GM23338 (cell line): ENCODE data around the gene IQCK.
"Not testable (repeated sequence)": the region's sequence is repeated elsewhere in the genome, so short reads cannot be mapped to it uniquely, and the experiment has no call there.

ENCODE experiments used
- EZH2phosphoT487 ChIP-seq: fragments of 200-600 bp; sonication (generic); IDR thresholded peaks from one replicate; pipeline ENCODE4 v1.8.1; 2018; ENCODE audit warnings: antibody characterized with exemption; ENCODE audit not compliant: unreplicated experiment
- POLR2AphosphoS5 ChIP-seq: IDR thresholded peaks from 2 replicates; pipeline ENCODE4 v1.6.1; 2016; ENCODE audit warnings: antibody characterized with exemption, low read depth
- TF ChIP-seq, protein P1 (sequence below), 2 experiments: fragments of 200-600 bp in 1 of 2; sonication (generic) in 1 of 2; conservative IDR thresholded peaks; 2 replicates each; pipeline versions ENCODE4 v1.5.1 to v1.6.1; 2016 to 2017; ENCODE audit warnings: antibody characterized with exemption in 2 of 2, low read depth in 2 of 2, mild to moderate bottlenecking in 2 of 2, moderate library complexity in 1 of 2
- TF ChIP-seq, protein P2 (sequence below): IDR thresholded peaks from one replicate; pipeline ENCODE4 v1.6.1; 2018; ENCODE audit warnings: antibody characterized with exemption; ENCODE audit not compliant: unreplicated experiment

DNA sequence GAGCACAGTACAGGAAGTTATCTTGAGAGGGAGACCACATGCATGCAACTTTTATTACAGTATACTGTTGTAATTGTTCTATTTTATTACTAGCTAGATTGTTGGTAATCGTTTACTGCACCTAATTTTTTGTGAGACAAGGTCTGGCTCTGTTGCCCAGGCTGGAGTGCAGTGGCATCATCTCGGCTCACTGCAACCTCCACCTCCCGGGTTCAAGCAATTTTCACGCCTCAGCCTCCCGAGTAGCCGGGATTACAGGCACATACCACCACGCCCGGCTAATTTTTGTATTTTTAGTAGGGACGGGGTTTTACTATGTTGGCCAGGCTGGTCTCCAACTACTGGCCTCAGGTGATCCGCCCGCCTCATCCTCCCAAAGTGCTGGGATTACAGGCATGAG is 1.3 kb upstream of the IQCK start:
- TF ChIP-seq, protein P1, sequence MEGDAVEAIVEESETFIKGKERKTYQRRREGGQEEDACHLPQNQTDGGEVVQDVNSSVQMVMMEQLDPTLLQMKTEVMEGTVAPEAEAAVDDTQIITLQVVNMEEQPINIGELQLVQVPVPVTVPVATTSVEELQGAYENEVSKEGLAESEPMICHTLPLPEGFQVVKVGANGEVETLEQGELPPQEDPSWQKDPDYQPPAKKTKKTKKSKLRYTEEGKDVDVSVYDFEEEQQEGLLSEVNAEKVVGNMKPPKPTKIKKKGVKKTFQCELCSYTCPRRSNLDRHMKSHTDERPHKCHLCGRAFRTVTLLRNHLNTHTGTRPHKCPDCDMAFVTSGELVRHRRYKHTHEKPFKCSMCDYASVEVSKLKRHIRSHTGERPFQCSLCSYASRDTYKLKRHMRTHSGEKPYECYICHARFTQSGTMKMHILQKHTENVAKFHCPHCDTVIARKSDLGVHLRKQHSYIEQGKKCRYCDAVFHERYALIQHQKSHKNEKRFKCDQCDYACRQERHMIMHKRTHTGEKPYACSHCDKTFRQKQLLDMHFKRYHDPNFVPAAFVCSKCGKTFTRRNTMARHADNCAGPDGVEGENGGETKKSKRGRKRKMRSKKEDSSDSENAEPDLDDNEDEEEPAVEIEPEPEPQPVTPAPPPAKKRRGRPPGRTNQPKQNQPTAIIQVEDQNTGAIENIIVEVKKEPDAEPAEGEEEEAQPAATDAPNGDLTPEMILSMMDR (conservative IDR thresholded peaks at IDR 0.05; ENCODE audit: low read depth in 2 of 2) = not testable (repeated sequence)
- TF ChIP-seq POLR2AphosphoS5, EZH2phosphoT487: not testable (repeated sequence)
- TF ChIP-seq, protein P2, sequence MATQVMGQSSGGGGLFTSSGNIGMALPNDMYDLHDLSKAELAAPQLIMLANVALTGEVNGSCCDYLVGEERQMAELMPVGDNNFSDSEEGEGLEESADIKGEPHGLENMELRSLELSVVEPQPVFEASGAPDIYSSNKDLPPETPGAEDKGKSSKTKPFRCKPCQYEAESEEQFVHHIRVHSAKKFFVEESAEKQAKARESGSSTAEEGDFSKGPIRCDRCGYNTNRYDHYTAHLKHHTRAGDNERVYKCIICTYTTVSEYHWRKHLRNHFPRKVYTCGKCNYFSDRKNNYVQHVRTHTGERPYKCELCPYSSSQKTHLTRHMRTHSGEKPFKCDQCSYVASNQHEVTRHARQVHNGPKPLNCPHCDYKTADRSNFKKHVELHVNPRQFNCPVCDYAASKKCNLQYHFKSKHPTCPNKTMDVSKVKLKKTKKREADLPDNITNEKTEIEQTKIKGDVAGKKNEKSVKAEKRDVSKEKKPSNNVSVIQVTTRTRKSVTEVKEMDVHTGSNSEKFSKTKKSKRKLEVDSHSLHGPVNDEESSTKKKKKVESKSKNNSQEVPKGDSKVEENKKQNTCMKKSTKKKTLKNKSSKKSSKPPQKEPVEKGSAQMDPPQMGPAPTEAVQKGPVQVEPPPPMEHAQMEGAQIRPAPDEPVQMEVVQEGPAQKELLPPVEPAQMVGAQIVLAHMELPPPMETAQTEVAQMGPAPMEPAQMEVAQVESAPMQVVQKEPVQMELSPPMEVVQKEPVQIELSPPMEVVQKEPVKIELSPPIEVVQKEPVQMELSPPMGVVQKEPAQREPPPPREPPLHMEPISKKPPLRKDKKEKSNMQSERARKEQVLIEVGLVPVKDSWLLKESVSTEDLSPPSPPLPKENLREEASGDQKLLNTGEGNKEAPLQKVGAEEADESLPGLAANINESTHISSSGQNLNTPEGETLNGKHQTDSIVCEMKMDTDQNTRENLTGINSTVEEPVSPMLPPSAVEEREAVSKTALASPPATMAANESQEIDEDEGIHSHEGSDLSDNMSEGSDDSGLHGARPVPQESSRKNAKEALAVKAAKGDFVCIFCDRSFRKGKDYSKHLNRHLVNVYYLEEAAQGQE = not testable (repeated sequence)
